ENCODE data around the gene IDH3G.
"Not testable (repeated sequence)": the region's sequence is repeated elsewhere in the genome, so short reads cannot be mapped to it uniquely, and the experiment has no call there.

Gene IDH3G

GRCh38 chrX:153746991-153747390 is 47.2 kb downstream of the IDH3G start:
- not testable (repeated sequence) for DNase-seq

GRCh38 chrX:153746359-153746758 is 47.8 kb downstream of the IDH3G start:
- no peak for DNase-seq

GRCh38 chrX:153745067-153745433 is 49.1 kb downstream of the IDH3G start:
- not testable (repeated sequence) for DNase-seq

GRCh38 chrX:153744210-153745066 is 49.7 kb downstream of the IDH3G start:
- DNase-seq, result no peak

- DNase-seq, result not testable (repeated sequence)
Observed at GRCh38 chrX:153743468-153744209, 50.5 kb downstream of the IDH3G start.

- DNase-seq, result not testable (repeated sequence)
Observed at GRCh38 chrX:153742796-153743467, 51.2 kb downstream of the IDH3G start.

- not testable (repeated sequence) for DNase-seq
Observed at GRCh38 chrX:153742111-153742510, 52.1 kb downstream of the IDH3G start.

- no peak for DNase-seq
Observed at GRCh38 chrX:153741446-153741845, 52.7 kb downstream of the IDH3G start.

GRCh38 chrX:153740631-153741222 is 53.4 kb downstream of the IDH3G start:
- DNase-seq, result no peak

- DNase-seq, result no peak
Observed at GRCh38 chrX:153739754-153740486, 54.3 kb downstream of the IDH3G start.

- DNase-seq, result no peak
Observed at GRCh38 chrX:153738056-153738605, 56.0 kb downstream of the IDH3G start.

- DNase-seq, result no peak
Observed at GRCh38 chrX:153736871-153737441, 57.2 kb downstream of the IDH3G start.

- DNase-seq, result no peak
Observed at GRCh38 chrX:153736071-153736820, 57.9 kb downstream of the IDH3G start.
